Measurements from ENCODE around the gene OSBPL3.

The OSBPL3 gene

DNA sequence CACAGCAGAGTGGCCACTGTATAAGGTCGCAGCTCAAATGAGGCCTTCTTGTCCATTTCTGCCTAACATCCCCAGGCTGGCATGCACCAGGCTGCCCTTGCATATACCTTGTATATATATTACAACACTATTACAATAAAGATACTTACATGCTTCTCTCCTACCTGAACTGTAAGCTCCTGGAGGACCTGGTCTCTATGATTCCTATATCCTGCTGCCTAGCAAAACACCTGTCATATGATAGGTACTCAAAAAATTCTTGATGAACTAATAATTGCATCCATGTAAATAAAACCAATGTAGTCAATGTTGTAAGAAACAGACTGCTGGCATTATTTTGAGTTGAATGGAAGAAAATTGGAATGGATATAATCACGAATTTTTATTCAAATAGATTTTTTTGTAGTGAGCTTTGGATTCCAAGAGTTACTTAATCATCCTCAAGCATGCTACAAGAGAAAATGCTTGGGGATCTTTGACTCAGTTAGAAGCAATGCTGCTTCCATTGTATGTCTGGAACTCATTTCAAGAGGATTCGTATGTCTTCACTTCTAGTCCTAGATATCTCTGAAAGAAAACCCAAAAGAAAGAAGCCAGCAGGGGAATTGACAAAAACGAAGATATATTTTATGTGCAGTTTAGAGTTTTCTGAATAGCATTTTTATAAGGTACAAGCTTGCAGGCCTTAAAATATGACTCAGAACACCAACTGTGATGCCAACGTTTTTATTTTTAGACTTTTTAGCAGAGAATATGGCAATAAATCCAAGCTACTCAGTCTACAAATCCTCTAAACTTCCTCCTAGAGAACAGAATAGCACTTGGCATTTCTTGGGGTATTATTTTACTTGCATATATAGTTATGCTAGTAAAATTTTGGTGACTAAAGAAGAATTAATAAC, 53.1 kb downstream of the OSBPL3 start:
- DNase-seq = no peak
- TF ChIP-seq, protein P1, sequence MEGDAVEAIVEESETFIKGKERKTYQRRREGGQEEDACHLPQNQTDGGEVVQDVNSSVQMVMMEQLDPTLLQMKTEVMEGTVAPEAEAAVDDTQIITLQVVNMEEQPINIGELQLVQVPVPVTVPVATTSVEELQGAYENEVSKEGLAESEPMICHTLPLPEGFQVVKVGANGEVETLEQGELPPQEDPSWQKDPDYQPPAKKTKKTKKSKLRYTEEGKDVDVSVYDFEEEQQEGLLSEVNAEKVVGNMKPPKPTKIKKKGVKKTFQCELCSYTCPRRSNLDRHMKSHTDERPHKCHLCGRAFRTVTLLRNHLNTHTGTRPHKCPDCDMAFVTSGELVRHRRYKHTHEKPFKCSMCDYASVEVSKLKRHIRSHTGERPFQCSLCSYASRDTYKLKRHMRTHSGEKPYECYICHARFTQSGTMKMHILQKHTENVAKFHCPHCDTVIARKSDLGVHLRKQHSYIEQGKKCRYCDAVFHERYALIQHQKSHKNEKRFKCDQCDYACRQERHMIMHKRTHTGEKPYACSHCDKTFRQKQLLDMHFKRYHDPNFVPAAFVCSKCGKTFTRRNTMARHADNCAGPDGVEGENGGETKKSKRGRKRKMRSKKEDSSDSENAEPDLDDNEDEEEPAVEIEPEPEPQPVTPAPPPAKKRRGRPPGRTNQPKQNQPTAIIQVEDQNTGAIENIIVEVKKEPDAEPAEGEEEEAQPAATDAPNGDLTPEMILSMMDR (IDR thresholded peaks at IDR 0.05) = no peak
- H3K27me3 Mint-ChIP-seq (ENCODE audit: low read depth, poor library complexity) = peaks cover 3% of the 10 kb centered on the region
- H3K4me1 Mint-ChIP-seq = peaks cover 32% of the 10 kb centered on the region
- no peak overlapping the region for H3K4me3 Mint-ChIP-seq
- no peaks in the 10 kb centered on the region for H3K36me3 Mint-ChIP-seq (ENCODE audit: low read depth)
- H3K27ac Mint-ChIP-seq = no peak overlapping the region
- H3K9me3 Mint-ChIP-seq = no peaks in the 10 kb centered on the region

DNA sequence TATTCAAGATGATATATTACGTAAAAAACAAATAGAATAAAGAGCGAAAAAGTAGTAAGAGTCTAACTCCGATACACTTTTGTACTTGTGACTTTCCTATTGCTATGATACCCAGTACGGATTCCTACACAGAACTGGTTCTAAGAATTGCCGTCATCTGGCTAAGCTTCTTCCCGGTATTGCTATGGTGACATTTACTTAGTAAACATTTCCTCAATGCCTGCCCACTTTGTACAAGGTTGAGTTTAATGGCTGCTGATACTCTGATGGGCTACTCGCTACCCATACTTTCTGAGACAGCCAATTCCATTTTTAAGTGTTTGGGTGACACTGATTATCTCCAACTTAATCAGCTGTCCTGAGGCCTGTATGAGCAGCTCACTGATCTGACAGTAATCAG, 55.6 kb downstream of the OSBPL3 start:
- no peak overlapping the region for H3K27ac Mint-ChIP-seq
- H3K9me3 Mint-ChIP-seq = no peaks in the 10 kb centered on the region
- no peaks in the 10 kb centered on the region for H3K36me3 Mint-ChIP-seq (ENCODE audit: low read depth)
- TF ChIP-seq, protein P1 (IDR thresholded peaks at IDR 0.05) = no peak
- H3K4me3 Mint-ChIP-seq = no peak overlapping the region
- no peak for DNase-seq
- peaks cover 34% of the 10 kb centered on the region for H3K4me1 Mint-ChIP-seq
- peaks cover 3% of the 10 kb centered on the region for H3K27me3 Mint-ChIP-seq (ENCODE audit: low read depth, poor library complexity)

DNA sequence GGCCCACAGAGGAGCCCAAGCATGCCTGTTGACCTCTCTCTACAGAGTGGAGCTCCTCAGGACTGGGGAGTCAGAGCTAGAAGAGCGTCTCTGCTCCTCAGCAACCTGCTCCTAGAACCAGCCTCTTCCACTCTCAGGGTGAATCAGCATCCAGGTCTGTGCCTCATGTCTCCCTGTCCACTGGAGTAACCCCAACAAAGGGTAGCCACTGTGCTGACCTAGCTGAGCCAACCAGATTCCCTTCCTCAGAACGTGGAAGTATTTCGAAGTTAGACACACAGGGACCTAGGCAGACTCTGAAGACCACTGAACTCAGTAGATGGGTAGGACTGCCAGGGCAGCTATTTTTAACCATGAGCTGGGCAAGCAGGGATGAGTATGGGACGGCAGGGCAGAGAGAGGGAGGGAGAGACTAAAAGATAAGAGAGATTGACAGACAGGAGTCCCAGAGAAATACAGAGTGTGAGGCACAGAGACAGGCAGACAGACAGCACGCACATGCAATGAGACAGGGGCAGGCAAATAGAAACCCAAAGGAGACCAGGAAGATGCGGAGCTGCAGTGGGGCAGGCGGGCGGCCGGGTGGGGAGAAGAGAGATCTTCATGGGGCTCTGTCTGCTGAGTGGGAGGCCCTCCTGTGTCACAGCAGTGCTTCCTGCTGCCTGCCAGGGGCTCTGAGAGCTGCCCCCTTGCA, 56.7 kb downstream of the OSBPL3 start:
- no peaks in the 10 kb centered on the region for H3K9me3 Mint-ChIP-seq
- H3K27ac Mint-ChIP-seq = no peak overlapping the region
- TF ChIP-seq, protein P1 (IDR thresholded peaks at IDR 0.05) = no peak
- DNase-seq = no peak
- H3K27me3 Mint-ChIP-seq (ENCODE audit: low read depth, poor library complexity) = peaks cover 3% of the 10 kb centered on the region
- peaks cover 34% of the 10 kb centered on the region for H3K4me1 Mint-ChIP-seq
- no peaks in the 10 kb centered on the region for H3K36me3 Mint-ChIP-seq (ENCODE audit: low read depth)
- H3K4me3 Mint-ChIP-seq = no peak overlapping the region

DNA sequence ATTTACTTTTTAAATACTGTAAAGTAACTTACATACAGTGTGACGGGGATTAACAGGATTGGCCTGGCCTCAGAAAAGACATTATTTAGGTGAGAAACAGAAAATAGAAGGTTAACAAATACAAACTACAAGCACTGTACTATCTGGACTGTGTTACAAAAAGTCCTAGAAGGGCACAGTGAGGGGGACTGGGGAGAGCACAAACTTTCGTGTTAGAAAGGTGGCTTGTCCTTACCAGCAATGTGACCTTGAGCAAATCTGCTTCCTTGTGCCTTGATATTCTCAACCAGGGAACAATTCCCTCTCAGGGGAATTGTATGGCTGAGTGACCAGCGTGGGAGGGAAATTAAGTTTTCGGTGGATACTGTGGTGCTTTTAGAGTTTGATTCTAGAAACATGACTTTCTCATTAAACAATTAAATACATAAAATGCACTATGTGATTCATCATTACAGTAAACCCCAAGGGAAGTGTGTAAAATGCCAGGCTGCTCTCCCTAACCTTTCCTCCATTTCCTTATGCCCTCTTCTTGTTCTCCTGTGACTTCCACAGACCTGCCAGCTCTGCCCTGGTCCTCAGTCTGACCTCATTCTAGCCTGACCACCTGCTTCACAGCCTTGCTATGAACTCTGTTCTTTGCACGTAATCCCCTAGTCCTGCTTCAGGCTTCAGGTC, 57.7 kb downstream of the OSBPL3 start:
- no peaks in the 10 kb centered on the region for H3K9me3 Mint-ChIP-seq
- no peaks in the 10 kb centered on the region for H3K36me3 Mint-ChIP-seq (ENCODE audit: low read depth)
- peak overlapping the region; percentile 53 for H3K27ac Mint-ChIP-seq
- DNase-seq = no peak
- peaks cover 34% of the 10 kb centered on the region for H3K4me1 Mint-ChIP-seq
- H3K27me3 Mint-ChIP-seq (ENCODE audit: low read depth, poor library complexity) = peaks cover 3% of the 10 kb centered on the region
- H3K4me3 Mint-ChIP-seq = no peak overlapping the region
- TF ChIP-seq, protein P1 (IDR thresholded peaks at IDR 0.05) = no peak

DNA sequence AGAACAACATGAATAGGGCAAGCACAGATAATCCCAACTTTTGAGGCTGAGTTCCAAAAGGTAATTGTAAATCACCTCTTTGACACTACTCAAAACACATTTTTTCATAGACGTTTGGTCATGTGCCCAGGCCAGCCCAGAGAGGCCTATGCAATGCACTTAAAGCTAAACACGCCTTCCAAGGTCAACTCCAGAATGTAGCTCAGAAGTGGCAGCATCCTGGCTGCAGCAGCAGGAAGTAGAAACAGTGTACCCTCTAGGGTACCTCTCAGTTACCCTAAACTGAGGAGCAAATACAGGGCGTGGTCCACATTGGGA, 58.7 kb downstream of the OSBPL3 start:
- H3K9me3 Mint-ChIP-seq = no peaks in the 10 kb centered on the region
- no peak overlapping the region for H3K27ac Mint-ChIP-seq
- no peak for DNase-seq
- TF ChIP-seq, protein P1 (IDR thresholded peaks at IDR 0.05) = no peak
- no peaks in the 10 kb centered on the region for H3K36me3 Mint-ChIP-seq (ENCODE audit: low read depth)
- peaks cover 3% of the 10 kb centered on the region for H3K27me3 Mint-ChIP-seq (ENCODE audit: low read depth, poor library complexity)
- H3K4me3 Mint-ChIP-seq = no peak overlapping the region
- H3K4me1 Mint-ChIP-seq = peaks cover 34% of the 10 kb centered on the region
